Esophagus muscularis mucosa (tissue), 4 donors: ENCODE data around the gene NGEF.

ENCODE experiments used
- CTCF ChIP-seq, 3 experiments: fragments of 200-600 bp in 2 of 3; fragments of 450-650 bp in 1 of 3; sonication (generic) in 2 of 3; IDR thresholded peaks; one replicate each; pipeline ENCODE4 v1.5.1; 2017 to 2019; ENCODE audit warnings: antibody characterized with exemption in 3 of 3, mild to moderate bottlenecking in 2 of 3, moderate library complexity in 1 of 3
- EP300 ChIP-seq: sonication (generic); formaldehyde crosslinking; IDR thresholded peaks from one replicate; pipeline ENCODE4 v1.6.1; 2017; ENCODE audit warnings: antibody characterized with exemption
- POLR2A ChIP-seq: fragments of 450-650 bp; IDR thresholded peaks from one replicate; pipeline ENCODE4 v1.6.1; 2017; ENCODE audit warnings: antibody characterized with exemption, moderate library complexity, mild to moderate bottlenecking, low read depth
- POLR2AphosphoS5 ChIP-seq, 2 donors: sonication (generic); formaldehyde crosslinking; IDR thresholded peaks; one replicate each; pipeline ENCODE4 v1.6.1; 2017; ENCODE audit warnings: antibody characterized with exemption in 2 of 2

DNA sequence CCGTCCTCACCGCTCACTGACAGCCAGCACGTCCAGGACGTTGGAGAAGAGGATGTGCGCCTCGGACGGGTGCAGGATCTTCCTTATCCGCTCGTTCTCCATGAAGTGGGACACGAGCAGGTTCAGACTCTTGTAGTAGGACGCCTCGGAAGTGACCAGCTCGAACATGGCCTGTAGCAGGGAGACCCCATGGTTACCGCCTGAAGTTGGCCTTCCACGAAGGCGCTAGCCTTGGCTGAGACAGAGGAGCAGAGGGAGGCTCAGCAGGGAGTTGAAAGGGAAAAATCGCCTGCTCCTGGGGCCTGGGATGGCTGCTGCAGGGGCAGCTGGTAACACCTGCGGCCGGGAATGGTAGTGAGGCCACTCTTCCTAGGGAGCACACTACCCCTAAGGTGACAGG lies 118.3 kb downstream of the NGEF start:
- no peak for TF ChIP-seq CTCF (IDR thresholded peaks at IDR 0.05)
- no peak for TF ChIP-seq POLR2A
- TF ChIP-seq POLR2AphosphoS5 (IDR thresholded peaks at IDR 0.05): no peak
- no peak for TF ChIP-seq EP300
